HCT116 (cell line): ENCODE data around the gene KIF13A. TPM values are rescaled to one million over a fixed set of nuclear protein-coding genes. Genes with fewer than 3 reads are reported as not detected.

ENCODE experiments used
- ATAC-seq: fragments of 200-7000 bp; cut with Tn5 transposase; 2 replicates; pipeline ENCODE4 v1.9.1; 2020; ENCODE audit warnings: mild to moderate bottlenecking, moderate library complexity
- BruUV-seq: library from RNA; stranded (reverse); fragments of 400-500 nt; replicated peaks from 2 replicates; lab custom pipeline; 2021; lab: Mats Ljungman, UMichigan
- CTCF ChIA-PET: fragments of 300-600 bp; sonication (Branson Sonifier 250); formaldehyde crosslinking; loops from one replicate; lab custom pipeline; 2021; ENCODE audit warnings: antibody characterized with exemption; lab: Charles Lee
- POLR2A ChIA-PET: fragments of 300-600, 350-600 bp; sonication (Branson Sonifier 250); formaldehyde crosslinking; loops from one replicate; lab custom pipeline; 2021; ENCODE audit warnings: antibody characterized with exemption; lab: Charles Lee
- RAD21 ChIA-PET, 2 experiments: fragments of 300-600 bp; sonication (Branson Sonifier 250); formaldehyde crosslinking; loops; one replicate each; lab custom pipeline; 2023; ENCODE audit warnings: low total read pairs in 2 of 2; ENCODE audit not compliant: uncharacterized antibody in 2 of 2, unreplicated experiment in 2 of 2, low non-redundant PET in 1 of 2; lab: Charles Lee
- DNase-seq: peaks from one replicate; pipeline ENCODE4 v3.0.0-alpha.2; 2010; ENCODE audit warnings: low read depth, low spot score
- H2AFZ ChIP-seq: fragments of 200-600 bp; shearing (Covaris generic), sonication (generic); 2 replicates; pipeline ENCODE4 v1.6.1; 2017; ENCODE audit warnings: low read depth, mixed run types, mixed read lengths, antibody characterized with exemption, low read length; ENCODE audit not compliant: poor library complexity, severe bottlenecking
- H3K27ac ChIP-seq: 2 replicates; pipeline ENCODE4 v1.5.1; 2012; ENCODE audit warnings: low read depth, low read length
- H3K27me3 ChIP-seq: fragments of 200-600 bp; sonication (generic); 2 replicates; pipeline ENCODE4 v1.6.1; 2016; ENCODE audit warnings: mixed run types, low read length, mixed read lengths; ENCODE audit not compliant: insufficient read depth
- H3K36me3 ChIP-seq, 2 experiments: fragments of 200-500 bp in 1 of 2; fragments of 200-600 bp in 1 of 2; sonication (Bioruptor generic) in 1 of 2; sonication (generic) in 1 of 2; 2 replicates each; pipeline versions ENCODE4 v1.5.1 to v1.6.1; 2014 to 2016; ENCODE audit warnings: low read length in 2 of 2, inconsistent platforms in 1 of 2, mixed read lengths in 1 of 2, mixed run types in 1 of 2; ENCODE audit not compliant: insufficient read depth in 2 of 2, control insufficient read depth in 1 of 2
- H3K4me1 ChIP-seq, 2 experiments: fragments of 200-600 bp in 1 of 2; sonication (generic) in 1 of 2; 2 replicates each; pipeline versions ENCODE4 v1.5.1 to v1.6.1; 2012 to 2017; ENCODE audit warnings: low read length in 2 of 2, inconsistent platforms in 1 of 2, mild to moderate bottlenecking in 1 of 2, mixed read lengths in 1 of 2, mixed run types in 1 of 2, moderate library complexity in 1 of 2; ENCODE audit not compliant: insufficient read depth in 2 of 2, control insufficient read depth in 1 of 2
- H3K4me2 ChIP-seq: fragments of 200-600 bp; sonication (generic); 2 replicates; pipeline ENCODE4 v1.6.1; 2017; ENCODE audit warnings: mixed run types, low read length, mixed read lengths
- H3K4me3 ChIP-seq, 2 experiments: fragments of 200-600 bp in 1 of 2; sonication (generic) in 1 of 2; replicated peaks in 1 of 2; 2 replicates each; pipeline ENCODE4 v1.5.1; 2011 to 2016; ENCODE audit warnings: low read length in 2 of 2, control low read depth in 1 of 2, low read depth in 1 of 2, mild to moderate bottlenecking in 1 of 2, mixed read lengths in 1 of 2, mixed run types in 1 of 2
- H3K79me2 ChIP-seq: fragments of 200-600 bp; sonication (generic); 2 replicates; pipeline ENCODE4 v1.6.1; 2017; ENCODE audit warnings: mild to moderate bottlenecking, mixed run types, low read length, moderate library complexity, mixed read lengths; ENCODE audit not compliant: insufficient read depth
- H3K9ac ChIP-seq: fragments of 200-600 bp; sonication (generic); 2 replicates; pipeline ENCODE4 v1.6.1; 2016; ENCODE audit warnings: low read length, mixed read lengths
- H3K9me2 ChIP-seq: fragments of 200-600 bp; sonication (generic), shearing (Covaris generic); 2 replicates; pipeline ENCODE4 v1.6.1; 2017; ENCODE audit warnings: mixed run types, mild to moderate bottlenecking, moderate library complexity; ENCODE audit not compliant: insufficient read depth
- H3K9me3 ChIP-seq, 2 experiments: fragments of 200-500 bp in 1 of 2; fragments of 200-600 bp in 1 of 2; sonication (Bioruptor generic) in 1 of 2; sonication (generic) in 1 of 2; 2 replicates each; pipeline ENCODE4 v1.6.1; 2014 to 2017; ENCODE audit warnings: low read length in 2 of 2, mixed read lengths in 2 of 2, inconsistent platforms in 1 of 2, low read depth in 1 of 2, mild to moderate bottlenecking in 1 of 2, mixed run types in 1 of 2, moderate library complexity in 1 of 2; ENCODE audit not compliant: control insufficient read depth in 1 of 2, insufficient read depth in 1 of 2
- H4K20me1 ChIP-seq: fragments of 200-600 bp; sonication (generic), shearing (Covaris generic); 2 replicates; pipeline ENCODE4 v1.6.1; 2017; ENCODE audit warnings: mixed run types, mild to moderate bottlenecking, moderate library complexity; ENCODE audit not compliant: insufficient read depth
- CEBPB ChIP-seq: IDR thresholded peaks from 2 replicates; pipeline ENCODE4 v1.6.1; 2012; ENCODE audit warnings: low read depth
- POLR2AphosphoS5 ChIP-seq: IDR thresholded peaks from 2 replicates; pipeline ENCODE4 v1.6.1; 2011; ENCODE audit warnings: mild to moderate bottlenecking, low read depth, low read length, moderate library complexity
- RAD21 ChIP-seq: IDR thresholded peaks from 2 replicates; pipeline ENCODE4 v1.6.1; 2012; ENCODE audit warnings: low read depth, mild to moderate bottlenecking
- SP1 ChIP-seq: IDR thresholded peaks from 2 replicates; pipeline ENCODE4 v1.6.1; 2012; ENCODE audit warnings: low read depth
- YY1 ChIP-seq: IDR thresholded peaks from 2 replicates; pipeline ENCODE4 v1.6.1; 2011; ENCODE audit warnings: low read length, low read depth, moderate library complexity, mild to moderate bottlenecking; ENCODE audit not compliant: insufficient replicate concordance; ENCODE audit errors: extremely low read depth
- ZFX ChIP-seq: fragments of 450-650 bp; IDR thresholded peaks from 2 replicates; pipeline ENCODE4 v1.6.1; 2017
- intact Hi-C: fragments of 100-400 bp; cut with micrococcal nuclease; formaldehyde crosslinking; loops from 2 replicates; pipeline ENCODE4 v1.10.0; 2022
- total RNA-seq: library from RNA; stranded (reverse); gene quantifications from one replicate; pipeline ENCODE4 v1.2.1, GENCODE V29; 2021; ENCODE audit not compliant: unreplicated experiment
- TF ChIP-seq, protein P1 (sequence below): IDR thresholded peaks from 2 replicates; pipeline ENCODE4 v1.6.1; 2012; ENCODE audit warnings: low read depth
- TF ChIP-seq, protein P2 (sequence below): IDR thresholded peaks from 2 replicates; pipeline ENCODE4 v1.6.1; 2012

KIF13A gene
- total RNA-seq, 1 experiment from 2014 or later, result 23.1 TPM

DNA sequence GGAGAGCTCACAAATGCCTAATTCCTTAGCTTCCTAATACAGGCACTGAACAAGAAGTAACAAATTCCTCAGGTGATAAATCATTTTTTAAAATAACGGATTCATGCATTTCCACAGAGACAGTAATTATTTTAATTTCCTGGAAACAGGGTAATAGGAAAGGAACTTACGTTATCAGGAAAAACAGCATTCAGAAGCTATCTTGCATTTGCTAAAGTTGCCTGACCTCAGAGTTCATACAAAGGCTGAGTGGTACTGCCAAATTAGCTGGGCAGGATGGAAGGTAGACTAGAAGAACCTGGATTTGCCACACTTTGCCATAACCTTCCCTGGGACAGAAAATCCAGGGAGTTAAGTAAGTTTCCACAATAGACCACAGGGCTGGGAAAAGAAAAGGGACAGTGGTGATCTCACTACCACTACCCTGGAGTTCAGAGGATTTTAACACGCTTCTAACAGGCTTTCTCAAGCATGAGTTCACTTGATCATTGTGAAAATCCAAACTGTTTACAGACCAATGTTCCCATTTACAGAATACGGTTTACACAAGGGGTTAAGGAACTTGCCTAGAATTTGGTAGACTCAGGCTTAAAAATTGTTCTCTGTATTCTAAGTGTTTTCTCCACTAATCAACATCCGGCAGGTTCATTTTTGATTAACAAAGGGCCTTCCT, 57.0 kb downstream of the KIF13A start (continued):
- TF ChIP-seq, protein P1, sequence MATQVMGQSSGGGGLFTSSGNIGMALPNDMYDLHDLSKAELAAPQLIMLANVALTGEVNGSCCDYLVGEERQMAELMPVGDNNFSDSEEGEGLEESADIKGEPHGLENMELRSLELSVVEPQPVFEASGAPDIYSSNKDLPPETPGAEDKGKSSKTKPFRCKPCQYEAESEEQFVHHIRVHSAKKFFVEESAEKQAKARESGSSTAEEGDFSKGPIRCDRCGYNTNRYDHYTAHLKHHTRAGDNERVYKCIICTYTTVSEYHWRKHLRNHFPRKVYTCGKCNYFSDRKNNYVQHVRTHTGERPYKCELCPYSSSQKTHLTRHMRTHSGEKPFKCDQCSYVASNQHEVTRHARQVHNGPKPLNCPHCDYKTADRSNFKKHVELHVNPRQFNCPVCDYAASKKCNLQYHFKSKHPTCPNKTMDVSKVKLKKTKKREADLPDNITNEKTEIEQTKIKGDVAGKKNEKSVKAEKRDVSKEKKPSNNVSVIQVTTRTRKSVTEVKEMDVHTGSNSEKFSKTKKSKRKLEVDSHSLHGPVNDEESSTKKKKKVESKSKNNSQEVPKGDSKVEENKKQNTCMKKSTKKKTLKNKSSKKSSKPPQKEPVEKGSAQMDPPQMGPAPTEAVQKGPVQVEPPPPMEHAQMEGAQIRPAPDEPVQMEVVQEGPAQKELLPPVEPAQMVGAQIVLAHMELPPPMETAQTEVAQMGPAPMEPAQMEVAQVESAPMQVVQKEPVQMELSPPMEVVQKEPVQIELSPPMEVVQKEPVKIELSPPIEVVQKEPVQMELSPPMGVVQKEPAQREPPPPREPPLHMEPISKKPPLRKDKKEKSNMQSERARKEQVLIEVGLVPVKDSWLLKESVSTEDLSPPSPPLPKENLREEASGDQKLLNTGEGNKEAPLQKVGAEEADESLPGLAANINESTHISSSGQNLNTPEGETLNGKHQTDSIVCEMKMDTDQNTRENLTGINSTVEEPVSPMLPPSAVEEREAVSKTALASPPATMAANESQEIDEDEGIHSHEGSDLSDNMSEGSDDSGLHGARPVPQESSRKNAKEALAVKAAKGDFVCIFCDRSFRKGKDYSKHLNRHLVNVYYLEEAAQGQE, result no peak
- no peak for TF ChIP-seq SP1
- TF ChIP-seq, protein P2, sequence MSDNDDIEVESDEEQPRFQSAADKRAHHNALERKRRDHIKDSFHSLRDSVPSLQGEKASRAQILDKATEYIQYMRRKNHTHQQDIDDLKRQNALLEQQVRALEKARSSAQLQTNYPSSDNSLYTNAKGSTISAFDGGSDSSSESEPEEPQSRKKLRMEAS, result no peak

DNA sequence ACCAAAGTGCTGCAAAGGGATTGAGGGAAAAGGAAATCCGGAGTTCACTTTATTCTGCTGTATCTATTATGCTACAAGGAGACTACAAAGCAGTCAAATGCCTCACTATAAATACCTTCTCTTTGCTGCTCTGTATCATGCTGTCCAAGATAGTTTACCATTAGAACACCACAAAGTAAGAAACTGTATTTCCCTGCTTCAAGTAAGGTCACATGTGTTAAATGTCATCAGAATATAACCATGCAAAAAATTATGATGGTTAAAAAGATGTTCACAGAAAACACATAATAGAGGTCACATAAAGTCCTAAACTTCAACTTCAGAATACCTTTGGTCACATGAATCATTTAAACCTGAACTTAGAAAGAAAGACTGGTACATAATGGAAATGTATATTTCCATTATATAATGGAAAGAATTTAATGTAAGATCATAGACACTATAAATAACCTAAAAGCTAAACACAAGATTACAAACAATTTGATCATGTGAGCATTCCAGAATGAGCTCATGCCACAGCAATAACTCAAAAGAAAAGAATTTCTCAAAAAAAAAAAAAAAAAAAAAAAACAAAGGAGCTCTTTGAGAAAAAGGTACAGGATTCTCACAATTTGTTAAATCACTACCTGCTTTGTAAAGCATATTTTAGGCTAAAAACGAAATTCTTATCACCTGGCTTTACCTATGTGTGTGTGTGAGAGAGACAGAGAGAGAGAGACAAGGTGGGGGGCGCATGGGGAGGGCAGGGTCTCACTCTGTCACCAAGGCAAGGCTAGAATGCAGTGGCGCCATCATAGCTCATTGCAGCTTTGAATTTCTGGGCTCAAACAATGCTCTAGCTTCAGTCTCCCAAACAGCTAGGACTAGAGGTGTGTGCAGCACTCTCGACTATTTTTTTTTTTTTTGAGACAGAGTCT, 58.7 kb downstream of the KIF13A start:
- Histone ChIP-seq H3K4me1 (no peaks in the 10 kb centered on the region), H3K79me2 (no peaks in the 10 kb centered on the region; the same call in 1 of the 2 replicates), H3K4me2 (no peak overlapping the region), H3K9me2 (no peaks in the 10 kb centered on the region), H3K27me3 (no peaks in the 10 kb centered on the region), H4K20me1 (no peaks in the 10 kb centered on the region), H3K4me3 (no peak overlapping the region), H3K9ac (no peak overlapping the region), H3K27ac (no peak overlapping the region), H3K9me3 (no peaks in the 10 kb centered on the region), H2AFZ (no peak overlapping the region), H3K36me3 (no peaks in the 10 kb centered on the region)
- ATAC-seq, result no peak
- TF ChIP-seq, protein P2, result no peak
- TF ChIP-seq CEBPB, result no peak
- TF ChIP-seq ZFX, result no peak
- no peak for TF ChIP-seq POLR2AphosphoS5
- TF ChIP-seq, protein P1, result no peak
- TF ChIP-seq RAD21, result no peak
- TF ChIP-seq YY1, result no peak
- ChIA-PET CTCF (no interaction called here), RAD21 (no interaction called here), POLR2A (interaction anchor here (0.6 kb wide), 1 partner anchor 521 kb away, joined by 3 read pairs; no protein-coding TSS in a partner anchor)
- no peak for DNase-seq
- intact Hi-C loops, result no loop called here
- no TSS peak for BruUV-seq
